ENCODE measurements around the gene SH3RF1.

SH3RF1 gene

GRCh38 chr4:169274033-169274432, 3.3 kb upstream of the SH3RF1 start:
- no peak for DNase-seq

GRCh38 chr4:169272265-169272886, 1.6 kb upstream of the SH3RF1 start:
- no peak for DNase-seq

GRCh38 chr4:169271692-169272007, 894 bp upstream of the SH3RF1 start:
- DNase-seq, result no peak

- DNase-seq, result peak; percentile 92
Measured at GRCh38 chr4:169269916-169270809, 593 bp downstream of the SH3RF1 start.

GRCh38 chr4:169268951-169269760, 1.6 kb downstream of the SH3RF1 start:
- DNase-seq, result no peak

GRCh38 chr4:169267070-169267469, 3.7 kb downstream of the SH3RF1 start:
- DNase-seq, result no peak

GRCh38 chr4:169266661-169267060, 4.1 kb downstream of the SH3RF1 start:
- no peak for DNase-seq

- no peak for DNase-seq
Measured at GRCh38 chr4:169266081-169266480, 4.7 kb downstream of the SH3RF1 start.

- DNase-seq, result no peak
Measured at GRCh38 chr4:169263791-169264392, 6.9 kb downstream of the SH3RF1 start.

- DNase-seq, result no peak
Measured at GRCh38 chr4:169260217-169260866, 10.4 kb downstream of the SH3RF1 start.

- no peak for DNase-seq
Measured at GRCh38 chr4:169259271-169259670, 11.5 kb downstream of the SH3RF1 start.

GRCh38 chr4:169258141-169258540, 12.6 kb downstream of the SH3RF1 start:
- no peak for DNase-seq

- no peak for DNase-seq
Measured at GRCh38 chr4:169256856-169257761, 13.6 kb downstream of the SH3RF1 start.

- DNase-seq, result no peak
Measured at GRCh38 chr4:169256101-169256612, 14.6 kb downstream of the SH3RF1 start.

GRCh38 chr4:169254546-169254983, 16.2 kb downstream of the SH3RF1 start:
- no peak for DNase-seq

- DNase-seq, result no peak
Measured at GRCh38 chr4:169253904-169254303, 16.9 kb downstream of the SH3RF1 start.

- no peak for DNase-seq
Measured at GRCh38 chr4:169253113-169253671, 17.6 kb downstream of the SH3RF1 start.

- DNase-seq, result no peak
Measured at GRCh38 chr4:169252339-169253112, 18.2 kb downstream of the SH3RF1 start.

- no peak for DNase-seq
Measured at GRCh38 chr4:169251291-169252235, 19.2 kb downstream of the SH3RF1 start.
